ENCODE measurements around the gene COL21A1.

Gene COL21A1

DNA sequence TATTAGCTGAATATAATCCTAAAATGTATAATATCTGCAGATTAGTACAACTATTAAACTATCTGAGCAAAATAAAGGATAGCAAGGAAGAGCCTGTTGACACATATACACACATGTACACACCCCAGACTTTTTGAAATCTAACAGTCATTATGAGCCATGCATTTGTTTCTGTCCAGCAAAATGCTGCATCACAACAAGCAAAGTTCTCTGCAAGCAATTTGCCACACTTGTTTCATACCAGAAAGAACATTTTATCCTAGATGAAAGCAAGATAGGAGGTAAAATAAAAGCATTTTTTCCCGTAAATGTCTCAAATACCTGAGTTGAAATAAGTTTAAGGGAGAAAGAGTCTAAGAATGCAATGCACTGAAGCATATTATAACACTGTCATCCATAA is 145.2 kb downstream of the COL21A1 start:
- DNase-seq: no peak

DNA sequence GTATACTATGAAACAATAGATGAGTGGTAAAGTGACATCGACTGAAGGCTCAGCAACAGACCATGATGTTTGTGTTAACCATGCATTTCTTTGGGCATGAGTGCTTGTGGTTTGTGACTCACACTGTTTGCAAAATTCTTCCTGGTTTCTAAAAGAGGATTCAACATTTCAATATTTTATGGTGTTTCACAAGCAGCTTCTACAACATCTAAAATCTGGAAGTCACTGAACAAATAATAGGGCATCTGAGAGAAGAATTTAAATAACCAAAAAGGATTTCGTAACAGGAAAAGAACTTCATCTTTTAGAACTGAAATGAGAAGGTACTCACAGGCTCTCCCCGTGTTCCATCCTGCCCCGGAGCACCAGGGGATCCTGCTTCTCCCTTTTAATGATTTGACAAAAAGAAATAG is 146.2 kb downstream of the COL21A1 start:
- no peak for DNase-seq

DNA sequence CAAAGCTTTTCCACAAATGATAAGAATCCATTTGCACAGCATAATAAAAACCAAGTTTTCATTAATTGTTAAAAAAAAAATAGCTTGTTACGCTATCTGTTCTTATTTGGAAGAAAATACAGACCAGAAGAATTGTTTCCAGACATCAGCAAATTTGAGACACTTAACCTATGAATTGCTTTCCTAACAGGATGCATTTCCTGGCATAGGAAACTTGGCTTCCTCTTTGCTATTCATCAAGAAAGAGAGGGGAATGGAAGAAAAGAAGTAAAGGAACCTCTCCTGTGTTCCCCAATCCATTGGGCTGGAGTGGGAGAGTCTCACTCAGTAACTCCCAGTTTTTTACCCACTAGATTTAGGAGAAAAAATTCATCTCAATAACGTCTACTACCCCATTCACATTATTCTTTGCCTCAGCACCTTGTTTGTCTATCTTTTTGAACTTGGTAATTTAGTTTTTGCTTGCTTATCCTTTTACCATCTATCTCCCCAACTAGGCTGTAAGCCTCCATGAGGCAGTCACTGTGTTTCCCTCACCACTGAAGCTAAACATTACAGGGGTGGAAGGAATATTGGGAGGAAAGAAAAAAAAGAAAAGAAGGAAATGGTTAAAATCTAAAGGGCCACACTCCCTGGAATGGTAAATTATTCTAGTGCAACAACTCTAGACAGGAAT is 150.3 kb downstream of the COL21A1 start:
- DNase-seq: no peak

DNA sequence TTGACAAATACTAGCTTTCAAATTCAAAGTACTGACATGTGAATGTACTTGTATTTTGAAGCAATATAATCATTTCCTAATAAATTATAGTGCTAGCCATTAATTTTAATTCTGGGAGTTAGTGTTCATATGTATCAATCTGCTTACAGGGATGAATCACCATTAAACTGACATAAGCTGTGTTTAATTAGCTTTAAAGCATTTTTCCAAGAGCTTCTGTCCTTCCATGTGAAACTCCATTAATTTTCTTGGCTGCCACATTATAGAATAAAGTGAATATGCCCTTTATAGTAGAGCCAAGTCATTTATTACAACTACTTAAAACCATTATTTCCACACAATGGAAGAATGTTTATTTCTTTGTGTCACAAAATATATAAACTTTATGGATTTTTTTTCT is 150.8 kb downstream of the COL21A1 start:
- DNase-seq: no peak

DNA sequence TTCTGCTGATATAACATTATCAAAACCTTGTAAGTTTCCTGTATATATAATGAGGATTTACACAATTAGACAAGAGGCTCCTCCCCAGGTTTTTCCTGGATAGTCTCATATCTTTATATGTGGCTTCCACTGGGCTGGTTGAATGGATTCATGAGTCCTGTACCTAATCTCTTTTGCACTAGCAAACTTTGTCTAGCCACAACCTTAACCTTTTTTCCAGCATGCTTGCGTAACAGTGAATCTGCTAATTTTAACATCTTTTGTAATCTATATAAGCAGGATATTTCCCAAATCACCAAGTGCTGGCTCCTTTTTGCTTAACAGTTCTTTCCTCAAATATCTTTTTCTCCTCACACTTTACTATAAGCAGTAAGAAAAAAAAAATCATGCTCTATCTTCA is 153.6 kb downstream of the COL21A1 start:
- no peak for DNase-seq

DNA sequence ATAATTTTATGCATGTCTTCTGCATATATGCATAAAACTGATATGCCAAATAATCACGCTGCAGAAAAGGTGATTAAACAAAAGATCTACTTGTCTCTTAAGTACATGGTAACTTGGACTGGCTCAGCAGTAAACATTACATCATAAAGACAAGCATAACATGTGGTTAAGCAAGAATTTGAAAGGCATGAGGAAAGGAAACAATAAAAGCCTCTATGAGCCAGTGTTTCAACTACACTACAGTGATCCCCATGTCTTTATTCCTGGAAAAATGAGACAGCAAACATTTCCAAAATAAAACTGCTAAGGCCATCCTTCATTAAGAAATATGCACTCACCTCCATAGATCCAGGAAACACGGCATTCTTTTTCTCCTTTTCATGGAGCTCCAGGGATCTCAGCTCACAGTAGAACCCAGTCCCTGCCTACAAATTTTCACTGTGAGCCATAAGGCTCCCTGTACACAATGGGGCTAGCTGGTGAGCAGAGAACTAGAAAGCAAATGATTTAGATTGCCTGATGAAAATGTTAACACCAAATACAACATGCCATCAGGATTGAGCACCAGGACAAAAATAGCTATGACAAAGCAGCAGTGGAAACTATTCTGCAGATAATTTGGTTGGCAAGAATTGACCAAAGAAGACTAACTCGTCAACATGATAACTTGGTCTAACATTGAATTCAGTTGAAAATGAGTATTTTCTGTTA is 156.1 kb downstream of the COL21A1 start:
- DNase-seq: no peak

DNA sequence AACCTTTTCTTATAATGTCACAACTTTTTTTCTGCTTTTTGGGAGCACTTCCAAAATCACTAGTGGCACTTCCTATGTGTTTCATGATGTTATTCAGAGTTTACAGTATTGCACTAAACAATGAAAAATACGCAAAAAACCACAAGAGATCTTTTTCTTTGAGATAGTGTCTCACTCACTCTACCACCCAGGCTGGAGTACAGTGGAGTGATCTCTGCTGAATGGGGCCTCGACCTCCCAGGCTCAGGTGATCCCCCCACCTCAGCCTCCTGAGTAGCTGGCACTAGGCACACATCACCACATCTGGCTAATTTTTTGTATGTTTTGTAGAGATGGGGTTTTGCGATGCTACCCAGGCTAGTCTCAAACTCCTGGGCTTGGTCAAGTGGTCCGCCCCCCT is 158.7 kb downstream of the COL21A1 start:
- no peak for DNase-seq

DNA sequence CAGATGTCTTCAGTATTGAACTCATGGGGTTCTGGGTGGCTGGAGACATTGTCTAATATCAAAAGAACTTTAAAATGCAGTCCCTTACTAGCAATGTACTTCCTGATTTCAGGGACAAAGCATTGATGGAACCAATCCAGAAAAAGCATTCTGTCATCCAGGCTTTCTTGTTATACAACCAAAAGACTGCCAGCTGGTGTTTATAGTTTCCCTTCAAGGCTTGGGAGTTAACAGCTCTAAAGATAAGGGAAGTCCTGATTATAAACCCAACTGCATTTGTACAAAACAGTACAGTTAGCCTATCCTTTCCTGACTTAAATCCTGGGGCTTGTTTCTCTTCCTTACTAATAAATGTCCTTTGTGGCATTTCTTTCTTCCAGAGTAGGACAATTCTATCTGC is 160.0 kb downstream of the COL21A1 start:
- no peak for DNase-seq

DNA sequence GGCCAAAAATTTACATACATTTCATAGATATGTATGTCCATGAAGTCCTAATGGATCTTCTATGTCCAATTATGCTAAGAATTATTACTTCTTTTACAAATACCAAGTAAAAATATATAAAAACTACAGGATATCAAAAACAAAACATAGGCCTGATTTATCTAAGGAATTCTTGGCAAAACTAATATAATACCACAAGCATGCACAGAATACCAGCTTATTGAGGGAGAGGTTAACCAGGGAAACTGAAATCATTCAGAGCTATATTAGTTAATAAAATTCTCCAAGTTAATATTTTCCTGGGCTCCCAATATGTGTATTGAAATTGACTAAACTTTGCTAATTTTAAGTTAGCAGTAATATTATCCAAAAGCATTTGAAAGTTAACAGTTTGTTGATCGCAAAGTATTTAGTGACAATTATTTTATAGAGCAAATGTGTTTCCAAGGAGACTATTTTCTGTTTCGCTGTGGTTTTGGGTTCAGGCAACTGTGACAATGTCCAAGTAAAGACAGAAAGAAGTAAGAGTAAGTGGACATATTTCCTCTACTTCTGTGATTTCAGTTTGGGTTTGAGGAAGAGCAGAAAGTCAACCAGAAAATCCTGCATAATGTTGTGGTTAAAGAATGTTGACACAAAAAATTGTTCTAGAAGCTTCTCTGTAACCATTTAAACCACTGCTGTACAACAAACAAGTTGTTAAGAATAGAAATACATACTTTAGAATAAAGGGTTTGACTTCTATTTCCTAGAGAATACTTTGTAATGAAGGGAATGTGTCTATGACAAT is 167.4 kb downstream of the COL21A1 start:
- no peak for DNase-seq

DNA sequence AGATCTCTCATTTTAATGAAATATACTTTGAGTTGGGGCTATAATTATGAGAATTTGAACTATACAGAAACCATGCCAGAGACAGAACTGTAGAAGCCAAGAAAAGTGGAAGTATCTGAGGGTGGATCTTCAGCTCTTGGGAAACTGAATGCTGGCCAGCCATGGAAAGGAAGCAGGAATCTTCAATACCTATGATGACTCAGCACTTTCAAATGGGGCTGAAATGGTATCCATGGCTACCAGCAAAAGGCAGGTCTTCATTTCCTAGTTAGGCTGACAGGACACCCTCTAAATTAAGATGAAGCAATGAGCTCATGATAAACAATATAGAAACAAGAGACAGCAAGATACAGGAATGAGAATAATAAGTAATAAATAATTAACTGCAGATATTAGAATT is 171.3 kb downstream of the COL21A1 start:
- DNase-seq: no peak

DNA sequence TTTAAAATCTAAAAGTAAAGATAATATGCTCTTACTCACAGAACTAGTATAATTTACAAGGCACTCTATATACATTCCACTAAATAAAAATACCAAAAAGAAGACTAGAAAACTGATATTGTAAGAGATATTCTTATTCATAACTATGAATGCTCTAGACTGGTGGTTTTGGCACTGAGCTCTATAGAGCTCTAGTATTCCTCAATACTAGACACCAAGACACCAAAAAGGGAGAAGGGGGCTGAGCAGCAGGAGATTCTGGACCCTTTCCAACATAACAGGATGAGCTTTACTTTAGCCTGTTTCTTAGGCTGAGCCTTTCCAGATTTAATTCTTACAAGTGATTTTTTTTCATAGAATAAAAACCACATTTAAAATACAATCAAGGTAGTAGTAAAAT is 173.6 kb downstream of the COL21A1 start:
- DNase-seq: no peak

DNA sequence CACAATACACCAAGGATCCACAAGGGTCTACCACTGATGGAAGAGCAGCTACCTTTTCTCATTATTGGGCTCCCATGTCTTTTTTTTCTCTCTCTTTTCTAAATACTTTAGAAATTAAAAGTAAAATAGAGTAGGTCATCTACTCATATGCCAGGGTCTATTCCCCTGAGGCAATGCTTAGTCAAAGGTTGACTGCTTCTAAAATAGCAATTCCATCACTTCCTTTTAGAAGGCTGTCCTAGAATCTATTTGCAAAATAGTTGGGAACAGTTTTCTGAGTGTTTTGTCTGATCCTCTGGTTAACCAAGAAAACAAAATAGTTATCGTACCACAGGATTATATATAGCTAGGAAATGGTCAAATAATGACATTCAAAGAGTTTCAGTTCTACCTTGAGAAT is 174.1 kb downstream of the COL21A1 start:
- DNase-seq: no peak

DNA sequence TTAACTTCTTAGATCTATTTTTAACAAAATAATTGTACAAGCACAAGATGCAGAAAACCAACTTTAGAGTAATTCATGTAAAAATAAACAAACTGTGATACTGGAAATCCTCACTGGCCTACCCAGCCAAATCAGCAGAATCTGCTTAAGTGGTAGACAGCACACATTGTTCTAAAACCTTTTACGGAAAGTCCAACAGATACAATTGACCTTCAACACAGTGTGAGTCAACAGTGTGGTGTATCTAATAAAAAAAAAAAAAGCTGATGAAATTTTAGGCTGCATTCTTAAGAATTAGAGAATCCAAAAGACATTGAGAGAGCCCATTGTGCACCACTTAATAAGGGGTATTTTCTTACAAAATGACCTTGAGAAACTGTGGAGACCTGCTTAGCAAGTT is 174.5 kb downstream of the COL21A1 start:
- no peak for DNase-seq

DNA sequence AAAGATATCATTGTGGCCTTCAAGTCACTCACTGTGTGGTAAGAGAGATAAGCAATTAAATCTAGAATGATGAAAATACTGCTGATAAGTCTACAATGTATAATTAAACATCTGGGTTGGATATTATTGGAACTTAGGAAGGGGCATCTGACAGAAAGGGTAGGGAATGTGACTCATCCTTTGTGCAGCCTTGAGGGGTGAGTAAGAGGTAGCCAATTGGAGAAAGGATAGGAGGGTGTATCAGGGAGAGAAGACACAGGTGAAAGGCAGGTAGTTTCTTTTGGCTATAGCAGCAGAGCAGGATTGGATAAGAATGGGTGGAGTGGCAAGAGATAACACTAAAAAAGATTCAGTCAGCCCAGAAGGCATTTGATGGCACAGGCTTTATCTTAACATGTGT is 182.0 kb downstream of the COL21A1 start:
- DNase-seq: no peak

DNA sequence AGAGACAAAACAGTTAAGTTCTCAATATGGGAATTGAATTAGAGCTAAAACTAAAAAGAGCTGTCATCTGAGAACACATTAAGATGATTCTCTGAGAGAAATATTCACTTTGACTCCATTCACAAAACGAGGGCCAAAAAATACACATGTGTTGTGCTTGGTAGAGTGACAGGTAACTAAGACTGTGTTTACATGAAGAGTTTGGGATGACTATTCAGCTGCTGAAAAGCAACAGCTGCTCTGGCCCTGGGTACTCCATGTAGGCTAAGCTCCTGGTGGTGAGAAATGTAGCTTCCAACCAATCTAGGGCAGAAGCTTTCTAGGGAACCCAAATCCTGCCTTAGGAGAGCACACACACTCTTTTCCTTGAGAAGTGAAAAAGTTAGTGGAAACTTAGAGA is 184.5 kb downstream of the COL21A1 start:
- DNase-seq: no peak

DNA sequence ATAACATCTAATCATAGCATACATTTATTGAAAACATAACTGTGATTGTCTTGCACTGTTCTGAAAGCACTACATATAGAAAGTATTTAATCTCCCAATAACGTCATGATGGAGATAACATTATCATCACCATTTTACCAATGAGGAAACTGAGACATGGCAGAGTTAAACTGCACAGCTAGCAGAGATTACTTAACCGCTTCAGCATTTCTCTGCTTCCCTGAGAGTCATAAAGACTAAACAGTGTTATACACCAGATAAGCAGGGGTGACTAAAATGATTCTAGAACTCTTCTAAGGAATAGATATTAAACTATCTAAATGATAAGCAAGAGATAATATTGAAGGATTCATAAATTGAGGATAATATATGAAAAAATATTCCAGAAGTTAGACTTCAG is 188.7 kb downstream of the COL21A1 start:
- no peak for DNase-seq

DNA sequence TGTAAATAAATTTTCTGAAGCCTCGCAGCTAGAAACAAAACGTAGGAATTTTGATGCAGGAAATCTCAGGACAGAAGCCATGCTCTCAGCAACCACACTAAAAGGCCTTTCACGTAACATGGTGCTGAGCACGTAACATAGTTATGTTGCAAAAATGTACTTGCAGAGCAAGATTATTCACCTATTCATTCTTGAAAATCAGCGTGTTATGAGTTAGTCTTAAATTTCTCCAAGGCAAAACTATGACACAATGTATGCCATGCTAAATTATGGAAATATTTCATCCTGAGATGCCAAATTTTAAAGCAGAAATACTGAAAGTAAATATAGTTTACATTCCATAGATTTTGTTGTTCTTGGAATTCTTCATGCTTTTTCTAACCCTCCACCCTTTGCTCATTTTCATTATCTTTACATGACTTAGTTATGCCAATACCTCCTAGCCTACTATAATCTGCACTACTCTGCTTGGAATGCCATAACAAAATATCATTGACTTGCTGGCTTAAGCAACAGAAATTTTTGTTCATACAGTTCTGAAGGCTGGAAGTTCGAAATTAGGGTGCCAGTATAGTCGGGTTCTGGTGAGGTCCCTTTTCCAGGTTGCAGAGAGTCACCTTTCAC is 192.2 kb downstream of the COL21A1 start:
- DNase-seq: no peak

DNA sequence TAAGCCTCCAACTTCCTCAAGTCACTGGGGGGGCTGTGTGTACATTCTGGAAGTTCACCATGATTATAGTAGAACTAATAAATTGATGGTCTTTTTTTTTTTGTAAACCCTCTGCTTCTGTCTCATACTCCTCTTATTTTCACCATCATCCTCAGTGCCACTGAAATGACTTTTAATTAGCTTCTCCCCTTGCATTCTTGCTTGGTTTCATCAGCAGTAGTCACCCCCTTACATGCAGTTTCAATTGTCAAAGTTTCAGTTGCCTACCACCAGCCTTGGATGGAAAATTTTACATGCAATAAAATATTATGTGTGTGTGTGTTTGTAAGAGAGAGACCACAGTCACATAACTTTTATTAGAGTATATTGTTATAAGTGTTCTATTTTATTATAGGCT is 196.2 kb downstream of the COL21A1 start:
- no peak for DNase-seq

DNA sequence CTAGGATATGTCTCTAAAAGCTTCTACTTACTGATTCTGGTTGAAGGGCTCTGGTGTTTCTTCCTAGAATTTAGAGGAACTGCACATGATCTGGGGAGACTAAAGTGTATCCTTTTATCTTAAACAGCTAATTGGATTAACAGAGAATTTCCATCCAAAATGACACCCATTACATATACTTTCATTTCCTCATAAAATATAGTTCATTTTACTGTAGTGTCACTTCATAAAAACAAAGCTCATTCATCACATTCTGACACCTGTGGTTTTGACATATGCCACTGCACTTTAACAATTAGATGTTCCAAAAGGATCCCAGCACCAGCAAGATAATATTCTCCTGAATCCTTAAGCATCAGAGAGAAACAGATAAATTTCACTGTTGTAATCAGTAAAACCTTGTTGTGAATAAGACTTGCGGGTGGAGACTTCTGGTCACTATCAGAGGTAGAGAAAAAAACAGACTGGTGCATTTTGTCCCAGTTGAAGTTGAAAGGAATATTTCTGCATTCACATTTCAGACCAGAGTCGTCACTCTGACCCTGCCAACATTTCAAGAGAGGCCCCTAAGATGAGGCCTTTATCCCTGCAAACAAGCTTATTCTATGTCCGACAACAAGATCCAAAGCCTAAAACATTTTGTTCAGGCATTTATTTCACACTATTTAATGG is 196.7 kb downstream of the COL21A1 start:
- no peak for DNase-seq

DNA sequence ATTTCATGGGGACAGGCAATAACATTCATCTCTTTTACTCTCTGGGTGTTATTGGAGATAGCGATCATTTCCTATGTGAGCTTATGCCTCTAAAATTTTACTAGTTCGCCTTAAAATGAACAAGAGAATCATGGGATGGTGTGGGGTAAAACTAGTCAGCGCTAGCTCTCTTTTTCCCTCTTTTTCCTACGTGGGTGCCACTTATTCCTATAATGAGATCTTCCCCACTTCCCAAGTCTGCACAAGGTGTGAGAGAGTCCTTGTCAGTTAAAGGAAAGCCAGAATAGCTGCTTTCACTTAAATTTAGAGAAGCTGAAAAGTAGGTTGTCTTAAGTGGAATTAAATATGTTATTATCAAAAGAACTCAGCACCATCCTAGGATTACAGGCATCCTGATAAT is 198.8 kb downstream of the COL21A1 start:
- DNase-seq: no peak

DNA sequence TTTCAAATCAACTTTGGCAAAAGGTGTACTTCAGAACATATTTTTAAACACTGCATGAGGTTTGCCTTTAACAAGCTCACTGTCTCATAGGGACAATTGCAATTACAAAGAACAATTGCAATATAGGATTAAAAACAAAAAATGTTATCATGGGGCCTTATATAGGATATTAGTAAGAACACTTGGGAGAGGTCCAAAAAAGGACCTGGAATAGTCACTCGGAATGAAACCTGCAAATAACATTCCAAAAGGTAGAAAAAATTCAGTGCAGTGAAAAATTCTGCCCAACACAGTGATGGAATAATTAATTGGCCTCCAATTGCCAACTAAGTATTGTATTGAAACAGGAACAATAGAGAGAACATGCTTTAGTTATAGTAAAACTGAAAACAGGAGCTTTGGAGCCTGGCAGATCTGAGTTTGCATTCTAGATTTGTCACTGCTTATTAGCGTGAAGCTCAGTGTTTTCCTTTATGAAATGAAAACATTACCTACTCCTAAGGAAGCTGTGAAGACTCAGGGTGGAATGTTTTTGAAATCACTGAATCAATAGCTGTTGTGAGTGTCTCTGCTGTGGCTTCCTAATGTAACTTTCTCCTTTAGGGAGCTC is 199.3 kb downstream of the COL21A1 start:
- no peak for DNase-seq

DNA sequence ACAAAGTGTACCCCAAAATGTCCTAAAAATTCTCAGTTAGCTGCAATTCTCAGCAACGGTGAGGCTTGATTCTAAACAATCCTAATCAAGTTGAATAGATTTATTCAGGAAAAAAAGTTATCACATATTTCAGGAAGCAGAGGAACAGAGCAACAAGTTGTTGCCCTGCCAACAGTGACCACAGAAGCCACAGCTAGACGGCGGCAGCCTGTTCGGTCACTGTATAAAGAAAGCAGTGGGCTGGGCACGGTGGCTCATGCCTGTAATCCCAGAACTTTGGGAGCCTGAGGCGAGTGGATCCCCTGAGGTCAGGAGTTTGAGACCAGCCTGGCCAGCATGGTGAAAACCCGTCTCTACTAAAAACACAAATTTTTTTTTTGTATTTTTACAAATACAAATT is 200.8 kb downstream of the COL21A1 start:
- DNase-seq: no peak

DNA sequence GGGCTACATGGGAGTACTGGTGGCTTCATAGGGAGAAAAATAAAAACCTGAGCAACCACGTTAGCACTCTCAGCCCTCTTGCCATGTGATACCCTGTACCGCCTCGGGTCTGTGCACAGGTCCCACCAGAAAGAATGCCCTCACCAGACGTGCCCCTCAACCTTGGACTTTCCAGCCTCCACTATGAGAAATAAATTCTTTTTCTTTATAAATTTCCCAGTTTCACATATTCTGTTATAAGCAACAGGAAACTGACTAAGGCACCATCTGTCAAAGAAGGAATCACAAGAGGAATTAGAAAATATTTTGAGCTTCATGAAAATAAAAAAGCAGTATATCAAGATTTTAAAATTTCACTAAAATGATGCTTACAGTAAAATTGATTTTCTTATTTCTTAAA is 203.6 kb downstream of the COL21A1 start:
- DNase-seq: no peak

Measured in T-helper 9 cell (primary cell).